HepG2 (cell line): ENCODE data around the gene ARMC2. TPM values are rescaled to one million over a fixed set of nuclear protein-coding genes. Genes with fewer than 3 reads are reported as not detected.

ENCODE experiments used
- ATAC-seq: fragments of 200-7000 bp; cut with Tn5 transposase; 3 replicates; pipeline ENCODE4 v1.9.1; 2020; ENCODE audit warnings: mild to moderate bottlenecking, moderate library complexity
- BruUV-seq: library from RNA; stranded (reverse); fragments of 400-500 nt; replicated peaks from 2 replicates; lab custom pipeline; 2021; lab: Mats Ljungman, UMichigan
- CTCF ChIA-PET: fragments of 300-600 bp; formaldehyde crosslinking; extraction: SDS; loops from one replicate; lab custom pipeline; 2021; ENCODE audit warnings: low total read pairs, inconsistent platforms, low intra/inter-chr PET ratio; lab: Yijun Ruan, JAX
- POLR2A ChIA-PET: fragments of 350-600 bp; sonication (Branson Sonifier 250); formaldehyde crosslinking; loops from one replicate; lab custom pipeline; 2020; ENCODE audit warnings: antibody characterized with exemption, inconsistent platforms; lab: Yijun Ruan, JAX
- DNase-seq: peaks from one replicate; pipeline ENCODE4 v3.0.0-alpha.2; 2015; ENCODE audit warnings: low spot score
- FAIRE-seq: peaks from 3 replicates; lab custom pipeline; 2011; peaks lifted over from hg19 to GRCh38; lab: Jason Lieb, UNC
- H2AFZ ChIP-seq: one replicate; pipeline ENCODE4 v1.6.1; 2011; ENCODE audit warnings: low read length, inconsistent platforms
- H3K27ac ChIP-seq: fragments of 300-600 bp; 3 replicates; pipeline ENCODE4 v1.8.0; 2011; ENCODE audit warnings: mixed run types, mild to moderate bottlenecking, mixed read lengths, low read length, inconsistent platforms; ENCODE audit not compliant: insufficient read depth; ENCODE audit errors: extremely low read length
- H3K27me3 ChIP-seq, 2 experiments: fragments of 200-600 bp in 1 of 2; 2 replicates in 1 of 2; 3 replicates in 1 of 2; pipeline versions ENCODE4 v1.6.0 to v1.8.0; 2011; ENCODE audit warnings: low read length in 2 of 2, mild to moderate bottlenecking in 2 of 2, moderate library complexity in 2 of 2, inconsistent platforms in 1 of 2; ENCODE audit not compliant: insufficient read depth in 2 of 2, control insufficient read depth in 1 of 2
- H3K36me3 ChIP-seq, 2 experiments: fragments of 200-600 bp in 1 of 2; replicated peaks in 1 of 2; 2 replicates in 1 of 2; 3 replicates in 1 of 2; pipeline versions ENCODE4 v1.5.1 to v1.8.0; 2011; ENCODE audit warnings: low read length in 2 of 2, inconsistent platforms in 1 of 2; ENCODE audit not compliant: insufficient read depth in 2 of 2, control insufficient read depth in 1 of 2
- H3K4me1 ChIP-seq: 2 replicates; pipeline ENCODE4 v1.5.1; 2012; ENCODE audit warnings: low read length, inconsistent platforms; ENCODE audit not compliant: insufficient read depth
- H3K4me2 ChIP-seq: 2 replicates; pipeline ENCODE4 v1.6.0; 2011; ENCODE audit warnings: low read depth, low read length, inconsistent platforms
- H3K4me3 ChIP-seq, 3 experiments: fragments of 200-600 bp in 1 of 3; sonication (generic), shearing (Covaris generic) in 1 of 3; replicated peaks in 1 of 3; 2 replicates each; pipeline ENCODE4 v1.5.1; 2011 to 2016; ENCODE audit warnings: low read length in 3 of 3, inconsistent platforms in 2 of 3, low read depth in 2 of 3, mild to moderate bottlenecking in 2 of 3, control low read depth in 1 of 3, mixed read lengths in 1 of 3; ENCODE audit not compliant: insufficient read depth in 1 of 3
- H3K79me2 ChIP-seq: one replicate; pipeline ENCODE4 v1.6.1; 2011; ENCODE audit warnings: low read length, inconsistent platforms; ENCODE audit not compliant: insufficient read depth
- H3K9ac ChIP-seq: 2 replicates; pipeline ENCODE4 v1.6.0; 2011; ENCODE audit warnings: mild to moderate bottlenecking, low read depth, low read length, inconsistent platforms; ENCODE audit not compliant: insufficient read depth
- H3K9me3 ChIP-seq: 2 replicates; pipeline ENCODE4 v1.5.1; 2012; ENCODE audit warnings: mild to moderate bottlenecking, low read length
- H4K20me1 ChIP-seq: 2 replicates; pipeline ENCODE4 v1.6.0; 2011; ENCODE audit warnings: inconsistent platforms, mild to moderate bottlenecking, low read length, moderate library complexity; ENCODE audit not compliant: insufficient read depth
- HBP1 ChIP-seq: IDR thresholded peaks from 2 replicates; pipeline ENCODE4 v1.6.1; 2016; ENCODE audit warnings: low read depth, control low read depth
- MBD4 ChIP-seq: IDR thresholded peaks from 2 replicates; pipeline ENCODE4 v1.6.1; 2012; ENCODE audit warnings: low read length, inconsistent platforms, borderline replicate concordance
- NR3C1 ChIP-seq: sonication (generic); formaldehyde crosslinking; IDR thresholded peaks from 2 replicates; pipeline ENCODE4 v1.4.0; 2020; ENCODE audit warnings: missing genetic modification reagents
- ZBTB14 ChIP-seq: sonication (generic); formaldehyde crosslinking; IDR thresholded peaks from 2 replicates; pipeline ENCODE4 v1.4.0; 2020; ENCODE audit warnings: missing genetic modification reagents
- ZNF704 ChIP-seq: sonication (generic); formaldehyde crosslinking; IDR thresholded peaks from 2 replicates; pipeline ENCODE4 v1.8.1; 2023; ENCODE audit warnings: mild to moderate bottlenecking, inconsistent platforms, moderate library complexity, missing genetic modification reagents, borderline replicate concordance
- WGBS: methylation state at CpG from one replicate; pipeline ENCODE4 v1.1.6; 2017; ENCODE audit warnings: low lambda C conversion rate; 5-methylcytosine and 5-hydroxymethylcytosine counted together
- in situ Hi-C: cut with HindIII; loops from 2 replicates; pipeline ENCODE4 v1.10.0; 2017; ENCODE audit warnings: low pct_unique_long_range_greater_than_20kb; ENCODE audit not compliant: extremely low pct_ligation_motif_present
- intact Hi-C: fragments of 100-400 bp; cut with micrococcal nuclease; formaldehyde crosslinking; loops from one replicate; pipeline ENCODE4 v1.10.0; 2022; ENCODE audit not compliant: unreplicated experiment
- polyA plus RNA-seq, 8 experiments: library from polyadenylated mRNA; depleted of rRNA in 3 of 8; stranded (reverse) in 7 of 8; unstranded in 1 of 8; fragments of >200 nt; fragmentation: Illumina TruSeq in 4 of 8; extraction: Trizol in 4 of 8; gene quantifications; 2 replicates each; pipeline versions ENCODE4 v1.2.1 to v1.2.3, GENCODE V29; 2011 to 2016; ENCODE audit warnings: low read depth in 4 of 8, missing spikeins in 1 of 8, mixed read lengths in 1 of 8; ENCODE audit not compliant: insufficient read depth in 1 of 8
- total RNA-seq, 5 experiments: library from RNA; depleted of rRNA; stranded (reverse); fragments of >200 nt; fragmentation: Illumina TruSeq; extraction: Trizol; gene quantifications; 2 replicates each; pipeline ENCODE4 v1.2.3, GENCODE V29; 2016; ENCODE audit warnings: low read depth in 1 of 5

The ARMC2 gene
- total and polyA plus RNA-seq, 2 of the 13 experiments (the other 11 are each of a cell fraction or from before 2014, with no cell fraction given) = 1.4 to 3.2 TPM

- Histone ChIP-seq H3K27ac (no peak overlapping the region), H3K36me3 (peaks cover 13 to 21% of the 10 kb centered on the region in 2 experiments), H3K79me2 (no peaks in the 10 kb centered on the region), H4K20me1 (no peaks in the 10 kb centered on the region), H3K4me3 (no peak overlapping the region), H2AFZ (no peak overlapping the region), H3K9ac (no peak overlapping the region), H3K4me2 (no peak overlapping the region), H3K9me3 (no peaks in the 10 kb centered on the region), H3K27me3 (no peaks in the 10 kb centered on the region), H3K4me1 (peaks cover 23% of the 10 kb centered on the region)
- in situ Hi-C loops (no loop called here), intact Hi-C loops (no loop called here)
- no peak for FAIRE-seq
- POLR2A ChIA-PET = interaction anchor here (1.2 kb wide), 1 partner anchor 22 kb away, joined by 4 read pairs; no protein-coding TSS in a partner anchor
- no peak for ATAC-seq
- no TSS peak for BruUV-seq
- no peak for DNase-seq
- TF ChIP-seq ZNF704 (CRISPR knock-in tag) (no peak), NR3C1 (CRISPR knock-in tag) (no peak), HBP1 (CRISPR knock-in tag) (no peak)
- CTCF ChIA-PET = no interaction called here
Measured at GRCh38 chr6:108987156-108987555, 138.9 kb downstream of the ARMC2 start.

GRCh38 chr6:108988296-108988695, 140.1 kb downstream of the ARMC2 start:
- Histone ChIP-seq H3K4me2 (no peak overlapping the region), H3K9ac (no peak overlapping the region), H2AFZ (no peak overlapping the region), H3K9me3 (no peaks in the 10 kb centered on the region), H3K27me3 (no peaks in the 10 kb centered on the region), H3K4me1 (peaks cover 23% of the 10 kb centered on the region), H3K27ac (no peak overlapping the region), H3K36me3 (peaks cover 16 to 21% of the 10 kb centered on the region in 2 experiments), H4K20me1 (no peaks in the 10 kb centered on the region), H3K4me3 (no peak overlapping the region), H3K79me2 (no peaks in the 10 kb centered on the region)
- DNase-seq = no peak
- ATAC-seq = no peak
- intact Hi-C loops = no loop called here
- 97% methylated on average over 3 of the region's 3 CpGs for WGBS
- CTCF ChIA-PET = no interaction called here
- BruUV-seq = no TSS peak
- no peak for TF ChIP-seq ZBTB14 (CRISPR knock-in tag)
- 0 out of 2 replicates have a peak, but pooled peaks have one; percentile 47 for TF ChIP-seq MBD4
- FAIRE-seq = no peak
- POLR2A ChIA-PET = no interaction called here
- in situ Hi-C loops = no loop called here
